Sigmoid colon (tissue), 7 donors: ENCODE results near the gene SNCB. TPM values are rescaled to one million over a fixed set of nuclear protein-coding genes. Genes with fewer than 3 reads are reported as not detected.

Source experiments
- DNase-seq: peaks from one replicate; pipeline ENCODE4 v3.0.0-alpha.2; 2019
- H3K27ac ChIP-seq, 4 donors: fragments of 200-600 bp; sonication (generic); one replicate each; pipeline ENCODE4 v1.5.1; 2016 to 2019; ENCODE audit warnings: mild to moderate bottlenecking in 1 of 4
- H3K27me3 ChIP-seq, 3 donors: fragments of 200-600 bp; sonication (generic); one replicate each; pipeline ENCODE4 v1.5.1; 2019; ENCODE audit warnings: mild to moderate bottlenecking in 1 of 3
- H3K36me3 ChIP-seq, 4 donors: fragments of 200-600 bp; sonication (generic); one replicate each; pipeline ENCODE4 v1.5.1; 2016 to 2019
- H3K4me1 ChIP-seq, 4 donors: fragments of 200-600 bp; sonication (generic); one replicate each; pipeline ENCODE4 v1.5.1; 2017 to 2019
- H3K4me3 ChIP-seq, 4 donors: fragments of 200-600 bp; sonication (generic); one replicate each; pipeline ENCODE4 v1.5.1; 2017 to 2019; ENCODE audit warnings: mild to moderate bottlenecking in 2 of 4, moderate library complexity in 1 of 4
- H3K9me3 ChIP-seq, 4 donors: fragments of 200-600 bp in 3 of 4; sonication (generic) in 3 of 4; one replicate each; pipeline versions ENCODE4 v1.5.1 to v1.6.1; 2013 to 2019
- EP300 ChIP-seq, 4 donors: sonication (generic); formaldehyde crosslinking; IDR thresholded peaks; one replicate each; pipeline ENCODE4 v1.6.1; 2017; ENCODE audit warnings: antibody characterized with exemption in 4 of 4
- POLR2A ChIP-seq, 2 donors: fragments of 450-650 bp; IDR thresholded peaks; one replicate each; pipeline ENCODE4 v1.6.1; 2016; ENCODE audit warnings: antibody characterized with exemption in 2 of 2, mild to moderate bottlenecking in 2 of 2, moderate library complexity in 2 of 2
- POLR2AphosphoS5 ChIP-seq, 4 donors: sonication (generic); formaldehyde crosslinking; IDR thresholded peaks; one replicate each; pipeline ENCODE4 v1.6.1; 2017; ENCODE audit warnings: antibody characterized with exemption in 4 of 4
- WGBS, 2 donors: extraction: QIAGEN DNeasy Blood & Tissue Kit; methylation state at CpG; one replicate each; pipeline ENCODE4 v1.1.7; 2013; 5-methylcytosine and 5-hydroxymethylcytosine counted together
- intact Hi-C: fragments of 100-400 bp; cut with DNase I; formaldehyde crosslinking; loops from one replicate; pipeline ENCODE4 v1.15.1; 2023
- polyA plus RNA-seq, 3 donors: library from polyadenylated mRNA; stranded (reverse); fragments of 200-250 nt; gene quantifications; one replicate each; pipeline ENCODE4 v1.2.3, GENCODE V29; 2013
- total RNA-seq, 4 donors: library from RNA; depleted of rRNA; stranded (reverse); fragments of >200 nt; gene quantifications; one replicate each; pipeline ENCODE4 v1.1.0, GENCODE V29; 2016
- TF ChIP-seq, protein P1 (sequence below), 4 experiments: fragments of 450-650 bp in 3 of 4; fragments of 200-600 bp in 1 of 4; IDR thresholded peaks; one replicate each; pipeline ENCODE4 v1.5.1; 2016 to 2019; ENCODE audit warnings: antibody characterized with exemption in 4 of 4, mild to moderate bottlenecking in 3 of 4, moderate library complexity in 2 of 4
- donor health status: healthy with polysubstance abuse.
- donor health status: Bipolar disorder and iron deficiency.
- donor health status: healthy.

Gene SNCB
- total and polyA plus RNA-seq, 7 donors = 0.23 to 2.2 TPM; not detected in 5

DNA sequence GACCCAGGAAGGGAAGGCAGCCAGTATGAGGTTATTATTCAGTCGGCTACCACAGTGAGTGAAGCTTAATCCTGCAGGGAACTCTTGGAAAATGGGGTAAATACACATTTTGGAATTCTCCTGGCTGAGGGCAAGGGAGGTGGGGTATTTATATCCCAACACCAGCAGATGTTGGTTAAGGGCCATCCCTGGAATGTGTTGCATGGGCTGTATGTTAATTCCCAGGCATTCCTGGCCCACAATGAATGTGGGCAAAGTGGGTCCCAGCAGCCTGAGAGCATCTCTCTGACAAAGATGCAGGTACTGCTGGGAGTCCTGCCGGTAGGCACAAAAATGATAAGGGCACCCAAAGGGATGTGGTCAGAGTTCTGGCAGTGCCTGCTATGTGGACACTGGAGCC, 17.5 kb downstream of the SNCB start:
- Histone ChIP-seq H3K9me3 (no peaks in the 10 kb centered on the region), H3K27me3 (peaks cover 3 to 71% (median 42%) of the 10 kb centered on the region in 3 donors), H3K36me3 (no peaks in the 10 kb centered on the region), H3K4me1 (peaks cover 0 to 19% (median 14%) of the 10 kb centered on the region in 4 donors), H3K27ac (no peak overlapping the region), H3K4me3 (no peak overlapping the region)
- 61 to 70% methylated on average over 2 of the region's 2 CpGs for WGBS, 2 donors
- TF ChIP-seq, protein P1, sequence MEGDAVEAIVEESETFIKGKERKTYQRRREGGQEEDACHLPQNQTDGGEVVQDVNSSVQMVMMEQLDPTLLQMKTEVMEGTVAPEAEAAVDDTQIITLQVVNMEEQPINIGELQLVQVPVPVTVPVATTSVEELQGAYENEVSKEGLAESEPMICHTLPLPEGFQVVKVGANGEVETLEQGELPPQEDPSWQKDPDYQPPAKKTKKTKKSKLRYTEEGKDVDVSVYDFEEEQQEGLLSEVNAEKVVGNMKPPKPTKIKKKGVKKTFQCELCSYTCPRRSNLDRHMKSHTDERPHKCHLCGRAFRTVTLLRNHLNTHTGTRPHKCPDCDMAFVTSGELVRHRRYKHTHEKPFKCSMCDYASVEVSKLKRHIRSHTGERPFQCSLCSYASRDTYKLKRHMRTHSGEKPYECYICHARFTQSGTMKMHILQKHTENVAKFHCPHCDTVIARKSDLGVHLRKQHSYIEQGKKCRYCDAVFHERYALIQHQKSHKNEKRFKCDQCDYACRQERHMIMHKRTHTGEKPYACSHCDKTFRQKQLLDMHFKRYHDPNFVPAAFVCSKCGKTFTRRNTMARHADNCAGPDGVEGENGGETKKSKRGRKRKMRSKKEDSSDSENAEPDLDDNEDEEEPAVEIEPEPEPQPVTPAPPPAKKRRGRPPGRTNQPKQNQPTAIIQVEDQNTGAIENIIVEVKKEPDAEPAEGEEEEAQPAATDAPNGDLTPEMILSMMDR (IDR thresholded peaks at IDR 0.05) = no peak
- no peak for TF ChIP-seq POLR2A (IDR thresholded peaks at IDR 0.05)
- no peak for TF ChIP-seq POLR2AphosphoS5 (IDR thresholded peaks at IDR 0.05)
- TF ChIP-seq EP300 (IDR thresholded peaks at IDR 0.05) = no peak
- no peak for DNase-seq
- intact Hi-C loops = no loop called here

DNA sequence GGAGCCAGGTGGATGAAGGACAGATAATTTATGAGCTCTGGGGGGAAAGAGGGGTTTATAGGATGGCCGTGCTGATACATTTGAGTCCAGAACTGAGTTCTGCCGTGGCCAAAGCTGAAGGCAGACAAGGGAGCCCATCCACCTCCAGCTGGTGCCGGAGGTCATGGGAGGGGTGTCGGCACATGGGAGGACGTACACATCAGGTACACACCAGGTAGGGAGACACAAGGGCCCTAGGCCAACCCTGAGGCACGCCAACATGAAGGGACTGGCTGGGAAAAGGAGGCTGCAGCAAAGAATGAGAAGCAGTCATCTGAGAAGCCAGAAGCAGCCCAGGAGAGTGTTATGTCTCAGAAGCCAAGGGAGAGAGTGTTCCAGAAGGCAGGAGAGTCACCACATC, 18.3 kb downstream of the SNCB start:
- Histone ChIP-seq H3K4me1 (peaks cover 0 to 19% (median 14%) of the 10 kb centered on the region in 4 donors), H3K27ac (no peak overlapping the region), H3K27me3 (peaks cover 0 to 63% (median 36%) of the 10 kb centered on the region in 3 donors), H3K36me3 (no peaks in the 10 kb centered on the region), H3K9me3 (no peaks in the 10 kb centered on the region), H3K4me3 (no peak overlapping the region)
- intact Hi-C loops = no loop called here
- DNase-seq = no peak
- no peak for TF ChIP-seq EP300 (IDR thresholded peaks at IDR 0.05)
- TF ChIP-seq POLR2A (IDR thresholded peaks at IDR 0.05) = no peak
- no peak for TF ChIP-seq POLR2AphosphoS5 (IDR thresholded peaks at IDR 0.05)
- TF ChIP-seq, protein P1 (IDR thresholded peaks at IDR 0.05) = no peak
- WGBS, 2 donors = 86 to 91% methylated on average over 6 of the region's 6 CpGs

DNA sequence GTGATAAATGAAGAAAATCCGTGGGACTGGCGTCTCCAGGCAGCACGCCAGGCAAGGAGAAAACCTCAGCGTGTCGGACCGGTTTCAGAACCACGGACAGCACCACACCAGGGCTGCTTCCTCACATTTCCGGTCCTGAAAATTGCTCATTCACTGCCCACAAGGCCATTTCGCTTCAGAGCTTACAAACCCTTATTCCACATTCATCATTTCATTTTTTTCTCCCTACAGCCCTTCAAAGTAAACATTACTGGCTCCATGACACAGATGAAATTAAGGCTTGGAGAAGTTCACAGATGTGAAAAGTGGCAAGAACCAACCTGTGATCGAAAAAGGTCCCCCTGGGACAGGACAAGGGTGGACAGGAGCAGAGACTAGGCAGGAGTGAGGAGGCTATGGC, 18.9 kb downstream of the SNCB start:
- Histone ChIP-seq H3K4me3 (no peak overlapping the region), H3K36me3 (no peaks in the 10 kb centered on the region), H3K4me1 (peaks cover 0 to 19% (median 14%) of the 10 kb centered on the region in 4 donors), H3K9me3 (no peaks in the 10 kb centered on the region), H3K27me3 (peaks cover 0 to 57% (median 33%) of the 10 kb centered on the region in 3 donors), H3K27ac (no peak overlapping the region)
- DNase-seq = no peak
- intact Hi-C loops = no loop called here
- WGBS, 2 donors = 10 to 12% methylated on average over 10 of the region's 10 CpGs
- no peak for TF ChIP-seq POLR2A (IDR thresholded peaks at IDR 0.05)
- TF ChIP-seq POLR2AphosphoS5 (IDR thresholded peaks at IDR 0.05) = no peak
- TF ChIP-seq EP300 (IDR thresholded peaks at IDR 0.05) = no peak
- TF ChIP-seq, protein P1 (IDR thresholded peaks at IDR 0.05) = no peak

DNA sequence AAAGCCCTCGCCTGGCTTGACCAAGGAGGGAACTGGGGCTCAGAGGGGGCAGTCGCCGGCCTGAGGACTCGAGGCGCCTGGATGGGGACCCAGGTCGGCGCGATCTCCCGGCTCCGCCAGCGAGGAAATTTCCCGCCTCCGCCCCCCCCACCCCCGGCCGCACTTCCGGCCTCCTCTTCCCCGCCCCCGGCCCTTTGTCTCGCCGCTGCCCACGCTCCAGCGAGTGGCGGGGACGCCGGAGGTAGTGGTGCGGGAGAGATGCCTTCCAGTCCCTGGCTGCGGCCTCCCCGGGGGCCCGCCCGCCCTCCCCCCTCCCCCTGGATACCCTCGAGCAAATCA, 19.9 kb downstream of the SNCB start:
- Histone ChIP-seq H3K4me3 (peak overlapping the region; percentile 14 to 65 (median 53)), H3K27ac (no peak overlapping the region), H3K9me3 (no peaks in the 10 kb centered on the region), H3K36me3 (no peaks in the 10 kb centered on the region), H3K27me3 (peaks cover 0 to 46% (median 23%) of the 10 kb centered on the region in 3 donors), H3K4me1 (peaks cover 0 to 19% (median 14%) of the 10 kb centered on the region in 4 donors)
- WGBS, 2 donors = 2 to 4% methylated on average over 31 of the region's 31 CpGs
- intact Hi-C loops = no loop called here
- TF ChIP-seq, protein P1 (IDR thresholded peaks at IDR 0.05) = no peak
- TF ChIP-seq POLR2AphosphoS5 (IDR thresholded peaks at IDR 0.05) = no peak
- no peak for TF ChIP-seq EP300 (IDR thresholded peaks at IDR 0.05)
- no peak for TF ChIP-seq POLR2A (IDR thresholded peaks at IDR 0.05)
- no peak for DNase-seq
